Neutrophil (primary cell): Measurements from ENCODE around the gene PSKH1.

Experiments used
- H3K27ac ChIP-seq: fragments of 200-600 bp; sonication (generic); 2 replicates; pipeline ENCODE4 v1.5.1; 2016; ENCODE audit warnings: mild to moderate bottlenecking, moderate library complexity
- H3K27me3 ChIP-seq: fragments of 200-600 bp; sonication (generic); 2 replicates; pipeline ENCODE4 v1.6.0; 2016; ENCODE audit warnings: mild to moderate bottlenecking
- H3K36me3 ChIP-seq: fragments of 200-600 bp; sonication (generic); 2 replicates; pipeline ENCODE4 v1.5.1; 2017
- H3K4me1 ChIP-seq, 2 experiments: fragments of 200-600 bp in 1 of 2; sonication (generic) in 1 of 2; 1 replicate in 1 of 2; 2 replicates in 1 of 2; pipeline versions ENCODE4 v1.5.1 to v1.6.1; 2013 to 2016; ENCODE audit warnings: low read depth in 1 of 2, low read length in 1 of 2, mild to moderate bottlenecking in 1 of 2, moderate library complexity in 1 of 2; ENCODE audit not compliant: control insufficient read depth in 1 of 2, insufficient read depth in 1 of 2
- H3K4me3 ChIP-seq, 2 experiments: fragments of 200-600 bp in 1 of 2; sonication (generic) in 1 of 2; 1 replicate in 1 of 2; 2 replicates in 1 of 2; pipeline ENCODE4 v1.5.1; 2013 to 2016; ENCODE audit warnings: low read depth in 1 of 2, low read length in 1 of 2, mild to moderate bottlenecking in 1 of 2, moderate library complexity in 1 of 2
- H3K9me3 ChIP-seq: fragments of 200-600 bp; sonication (generic); 2 replicates; pipeline ENCODE4 v1.5.1; 2016
- TF ChIP-seq, protein P1 (sequence below): fragments of 200-600 bp; sonication (generic); IDR thresholded peaks from 2 replicates; pipeline ENCODE4 v1.5.1; 2016; ENCODE audit warnings: antibody characterized with exemption

Gene PSKH1

DNA sequence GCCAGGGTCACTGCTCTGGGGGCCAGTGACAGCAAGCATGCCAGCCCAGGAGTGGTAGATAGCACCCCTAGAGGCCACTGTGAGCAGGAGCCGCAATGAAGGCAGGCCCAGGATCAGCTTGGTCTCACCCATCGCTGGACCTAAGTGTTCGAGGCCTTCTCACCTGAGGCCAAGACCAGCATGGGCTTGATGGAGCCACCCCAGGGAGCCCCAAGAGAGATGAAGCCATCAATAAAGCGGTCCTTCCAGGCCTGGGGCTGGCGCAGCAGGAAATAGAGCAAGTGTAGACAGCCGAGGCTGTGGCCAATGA lies 49.1 kb downstream of the PSKH1 start:
- Histone ChIP-seq H3K4me3 (no peak overlapping the region), H3K27me3 (no peaks in the 10 kb centered on the region), H3K27ac (no peak overlapping the region), H3K36me3 (peaks cover 45% of the 10 kb centered on the region), H3K9me3 (no peaks in the 10 kb centered on the region), H3K4me1 (peaks cover 11 to 15% of the 10 kb centered on the region in 2 experiments)
- TF ChIP-seq, protein P1, sequence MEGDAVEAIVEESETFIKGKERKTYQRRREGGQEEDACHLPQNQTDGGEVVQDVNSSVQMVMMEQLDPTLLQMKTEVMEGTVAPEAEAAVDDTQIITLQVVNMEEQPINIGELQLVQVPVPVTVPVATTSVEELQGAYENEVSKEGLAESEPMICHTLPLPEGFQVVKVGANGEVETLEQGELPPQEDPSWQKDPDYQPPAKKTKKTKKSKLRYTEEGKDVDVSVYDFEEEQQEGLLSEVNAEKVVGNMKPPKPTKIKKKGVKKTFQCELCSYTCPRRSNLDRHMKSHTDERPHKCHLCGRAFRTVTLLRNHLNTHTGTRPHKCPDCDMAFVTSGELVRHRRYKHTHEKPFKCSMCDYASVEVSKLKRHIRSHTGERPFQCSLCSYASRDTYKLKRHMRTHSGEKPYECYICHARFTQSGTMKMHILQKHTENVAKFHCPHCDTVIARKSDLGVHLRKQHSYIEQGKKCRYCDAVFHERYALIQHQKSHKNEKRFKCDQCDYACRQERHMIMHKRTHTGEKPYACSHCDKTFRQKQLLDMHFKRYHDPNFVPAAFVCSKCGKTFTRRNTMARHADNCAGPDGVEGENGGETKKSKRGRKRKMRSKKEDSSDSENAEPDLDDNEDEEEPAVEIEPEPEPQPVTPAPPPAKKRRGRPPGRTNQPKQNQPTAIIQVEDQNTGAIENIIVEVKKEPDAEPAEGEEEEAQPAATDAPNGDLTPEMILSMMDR: peak; percentile 48

DNA sequence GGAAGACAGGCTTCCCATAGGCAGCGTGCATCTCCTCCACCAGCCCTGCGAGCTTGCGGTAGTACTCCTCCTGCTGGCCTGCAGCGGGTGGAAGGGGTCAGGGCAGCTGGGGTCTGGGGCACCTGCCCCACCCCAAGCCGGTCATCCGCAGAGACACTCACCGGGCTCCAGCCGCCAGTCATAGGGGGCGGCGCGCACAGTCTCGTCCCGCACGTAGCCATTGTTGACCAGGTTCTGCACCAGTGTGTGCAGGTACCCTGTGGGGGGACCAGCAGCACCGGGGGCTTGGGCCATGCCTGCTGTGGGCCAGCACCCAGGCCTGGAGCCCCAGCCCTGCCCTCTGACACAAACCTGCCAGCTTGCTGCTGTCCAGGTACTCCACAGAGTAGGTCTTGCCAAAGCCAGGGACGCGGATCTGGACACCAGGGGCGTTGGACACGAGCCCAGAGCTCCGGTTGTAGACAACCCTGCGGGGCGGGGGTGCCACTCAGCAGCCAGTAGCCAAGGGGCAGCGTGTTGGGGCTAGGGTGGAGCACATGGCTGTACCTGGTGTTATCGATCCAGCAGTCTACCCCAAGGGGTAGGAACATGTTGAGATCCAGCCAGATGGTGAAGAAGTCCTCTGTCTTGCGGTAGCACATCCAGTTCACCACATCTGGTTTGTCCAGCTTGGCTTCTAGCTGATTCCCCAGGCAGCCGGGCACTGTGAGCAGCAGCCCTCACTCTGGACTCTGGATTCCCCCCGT lies 49.6 kb downstream of the PSKH1 start:
- Histone ChIP-seq H3K36me3 (peaks cover 51% of the 10 kb centered on the region), H3K27ac (no peak overlapping the region), H3K27me3 (no peaks in the 10 kb centered on the region), H3K4me3 (no peak overlapping the region), H3K9me3 (no peaks in the 10 kb centered on the region), H3K4me1 (peaks cover 5 to 10% of the 10 kb centered on the region in 2 experiments)
- TF ChIP-seq, protein P1: no peak

DNA sequence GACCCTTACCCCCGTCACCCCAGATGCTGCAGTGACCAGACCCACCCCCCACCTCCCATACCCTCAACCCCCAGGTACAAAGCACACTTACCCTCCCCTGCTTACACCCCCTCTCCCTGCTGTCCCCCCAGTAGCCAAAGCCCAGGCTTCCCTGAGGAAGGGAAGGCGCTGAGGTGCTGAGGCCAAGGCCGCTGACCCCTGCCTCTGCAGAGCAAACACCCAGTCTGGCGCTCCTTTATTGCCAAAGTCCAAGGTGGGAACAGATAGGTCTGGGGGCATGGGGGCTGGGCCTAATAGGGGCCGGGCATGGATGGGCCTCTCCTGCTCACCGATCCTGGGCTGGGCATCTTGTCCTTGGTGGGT lies 50.2 kb downstream of the PSKH1 start:
- Histone ChIP-seq H3K27me3 (no peaks in the 10 kb centered on the region), H3K36me3 (peaks cover 55% of the 10 kb centered on the region)

DNA sequence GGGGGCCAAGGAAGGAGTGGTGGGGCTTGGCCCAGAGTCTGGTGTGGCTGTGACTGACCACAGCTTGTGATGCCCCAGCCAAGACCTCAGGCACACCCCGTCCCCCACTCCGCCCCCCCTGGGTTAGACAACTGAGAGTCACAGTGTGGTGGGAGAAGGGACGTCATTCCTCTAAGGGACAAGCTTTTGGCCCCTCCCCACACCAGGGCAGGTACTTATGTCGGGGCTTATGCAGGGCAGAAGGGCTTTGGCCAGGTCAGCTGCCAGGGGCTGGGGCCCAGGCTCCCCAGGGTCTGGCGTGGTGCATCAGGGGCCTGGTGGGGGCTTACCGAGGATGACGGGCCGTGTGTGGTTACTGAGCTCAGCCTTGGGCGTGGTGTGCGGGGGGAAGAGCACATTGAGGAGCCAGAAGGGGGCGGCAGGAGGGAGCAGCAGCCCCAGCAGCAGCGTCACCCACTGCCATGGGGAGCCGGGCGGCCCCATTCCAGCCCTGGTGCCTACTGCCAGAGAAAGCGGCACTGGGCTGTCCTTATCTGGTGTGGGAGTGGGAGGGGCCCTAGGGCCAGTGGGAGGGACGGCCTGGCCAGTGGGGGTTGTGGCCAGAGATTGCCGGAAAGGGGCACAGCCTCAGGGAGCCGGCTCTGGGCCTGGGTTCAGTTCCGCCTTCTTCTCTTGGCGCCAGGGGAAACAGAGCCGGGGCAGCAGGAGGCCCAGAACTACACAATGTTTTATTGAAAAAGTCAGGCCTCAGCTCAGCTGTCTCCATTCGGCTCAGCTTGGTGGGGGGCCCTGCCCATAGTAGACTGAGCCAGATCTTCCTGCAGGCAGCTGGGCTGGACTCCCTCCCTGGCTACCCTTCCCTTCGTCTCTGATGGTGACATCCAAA lies 50.8 kb downstream of the PSKH1 start, which contains the start of gene LCAT:
LCAT (minus strand) TSS at position 502 of the 886 bp plus-strand sequence; CDS start at position 483, 19 bp downstream.
- no peak within 1 kb of the TSS for H3K27ac ChIP-seq
- peaks cover 55% of the 10 kb centered on the region for H3K36me3 ChIP-seq

More for the DNA sequence above, 50.2 kb downstream of the PSKH1 start:
- TF ChIP-seq, protein P1: no peak
- Histone ChIP-seq H3K4me3 (no peak overlapping the region), H3K27ac (no peak overlapping the region), H3K4me1 (peaks cover 3 to 9% of the 10 kb centered on the region in 2 experiments), H3K9me3 (no peaks in the 10 kb centered on the region)

DNA sequence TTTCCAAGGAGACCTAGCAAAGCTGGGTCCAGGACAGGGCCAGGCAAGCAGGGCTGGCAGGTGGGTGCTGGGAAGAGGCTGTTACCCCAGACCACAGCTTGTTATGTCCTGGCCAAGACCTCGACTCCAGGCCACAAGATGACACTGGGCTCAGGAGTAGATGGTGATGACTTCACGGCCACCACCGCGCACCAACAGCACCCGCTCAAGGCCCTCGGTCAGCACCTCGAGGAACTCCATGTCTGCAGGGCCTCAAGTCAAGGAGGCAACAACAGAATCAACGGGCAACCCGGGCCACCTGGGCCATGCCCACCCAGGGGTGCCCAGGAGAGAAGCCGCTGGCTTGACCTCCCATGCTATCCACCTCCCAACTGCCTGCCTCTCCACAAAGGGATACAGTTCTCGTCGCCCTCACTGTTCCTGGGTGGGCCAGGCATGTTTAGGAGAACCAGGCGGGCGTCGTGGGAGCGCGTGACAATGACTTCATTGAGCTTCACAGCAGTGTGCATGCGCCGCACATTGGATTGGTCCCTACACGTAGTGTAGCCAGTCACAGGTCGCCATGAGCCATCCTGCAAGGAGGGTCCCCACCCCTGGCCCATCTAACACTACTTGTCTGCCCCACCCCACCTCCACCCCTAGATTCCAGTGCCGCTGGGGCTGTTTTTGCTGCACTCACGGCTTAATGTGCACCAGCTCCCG lies 51.8 kb downstream of the PSKH1 start:
- Histone ChIP-seq H3K4me1 (peaks cover under 1 to 6% of the 10 kb centered on the region in 2 experiments), H3K4me3 (no peak overlapping the region), H3K9me3 (no peaks in the 10 kb centered on the region), H3K36me3 (peaks cover 57% of the 10 kb centered on the region), H3K27ac (no peak overlapping the region), H3K27me3 (no peaks in the 10 kb centered on the region)
- TF ChIP-seq, protein P1: no peak

More for the DNA sequence above, 50.8 kb downstream of the PSKH1 start, which contains the start of gene LCAT:
- Histone ChIP-seq H3K27me3 (no peaks in the 10 kb centered on the region), H3K4me1 (peaks cover 3 to 9% of the 10 kb centered on the region in 2 experiments), H3K9me3 (no peaks in the 10 kb centered on the region), H3K4me3 (no peak within 1 kb of the TSS)
- TF ChIP-seq, protein P1: no peak
